ENCODE results near the gene KCNAB1. TPM values are rescaled to one million over a fixed set of nuclear protein-coding genes. Genes with fewer than 3 reads are reported as not detected.
"Not testable (repeated sequence)": the region's sequence is repeated elsewhere in the genome, so short reads cannot be mapped to it uniquely, and the experiment has no call there.

KCNAB1 gene
- not detected in 2 replicates for total RNA-seq (2014; rRNA removed; shearing (Covaris generic))

GRCh38 chr3:156120528-156121251, at the start of gene KCNAB1:
KCNAB1 (plus strand) TSS chr3:156120578.
- DNase-seq (ENCODE audit: low spot score) = no peak

DNA sequence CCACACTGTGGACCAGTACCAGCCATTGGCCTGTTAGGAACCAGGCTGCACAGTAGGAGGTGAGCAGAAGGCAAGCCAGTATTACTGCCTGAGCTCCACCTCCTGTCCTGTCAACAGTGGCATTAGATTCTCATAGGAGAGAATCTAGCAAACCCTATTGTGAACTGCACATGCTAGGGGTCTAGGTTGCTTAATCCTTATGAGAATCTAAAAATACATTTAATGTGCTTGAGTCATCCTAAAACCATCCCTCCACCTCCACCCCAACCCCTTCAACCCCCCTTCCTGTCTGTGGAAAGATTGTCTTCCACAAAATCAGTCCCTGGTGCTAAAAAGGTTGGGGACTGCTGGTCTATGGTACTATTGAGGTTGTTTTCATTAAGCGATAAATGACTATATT, 49.3 kb upstream of the KCNAB1 start:
- DNase-seq (ENCODE audit: low spot score) = no peak

GRCh38 chr3:156072950-156073657, 47.3 kb upstream of the KCNAB1 start:
- not testable (repeated sequence) for DNase-seq (ENCODE audit: low spot score)

DNA sequence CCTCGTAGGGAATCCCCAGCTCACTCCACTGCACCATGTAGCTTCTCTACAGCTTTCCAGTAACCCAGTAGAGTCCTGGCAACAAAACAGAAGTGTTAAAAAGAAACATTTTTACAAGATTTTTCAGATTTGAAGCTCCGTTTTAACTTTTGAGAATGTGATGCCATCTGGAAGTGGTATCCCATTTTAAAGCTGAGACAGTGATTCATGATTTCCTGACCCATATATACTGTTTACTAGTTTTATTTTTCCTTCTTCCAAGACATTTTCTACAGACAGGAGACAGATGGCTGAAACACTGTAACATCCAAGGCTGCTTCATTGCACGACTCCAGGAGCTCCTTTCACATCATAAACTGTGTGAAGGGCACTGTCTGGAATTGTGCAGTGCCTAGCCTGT, 30.3 kb upstream of the KCNAB1 start:
- DNase-seq (ENCODE audit: low spot score) = no peak

GRCh38 chr3:156093964-156094363, 26.4 kb upstream of the KCNAB1 start:
- no peak for DNase-seq (ENCODE audit: low spot score)

DNA sequence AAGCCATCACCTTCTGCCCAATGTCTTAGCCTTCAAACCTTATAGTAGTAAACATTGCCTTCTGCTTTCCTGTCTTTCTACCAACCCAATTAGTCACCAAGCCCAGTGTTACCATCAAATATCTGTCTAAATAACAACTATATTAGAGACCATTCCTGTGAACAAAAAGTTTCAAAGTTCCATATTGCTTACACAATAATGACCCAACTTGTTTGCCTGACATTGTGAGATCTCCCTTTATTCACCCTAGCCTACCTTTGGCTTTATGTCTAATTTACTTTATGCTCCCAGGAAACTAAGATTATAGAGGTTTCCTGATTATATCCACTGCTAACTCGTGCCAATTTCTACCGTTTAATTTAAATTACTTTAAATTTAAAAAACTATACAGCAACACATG, 26.0 kb upstream of the KCNAB1 start:
- no peak for DNase-seq (ENCODE audit: low spot score)

DNA sequence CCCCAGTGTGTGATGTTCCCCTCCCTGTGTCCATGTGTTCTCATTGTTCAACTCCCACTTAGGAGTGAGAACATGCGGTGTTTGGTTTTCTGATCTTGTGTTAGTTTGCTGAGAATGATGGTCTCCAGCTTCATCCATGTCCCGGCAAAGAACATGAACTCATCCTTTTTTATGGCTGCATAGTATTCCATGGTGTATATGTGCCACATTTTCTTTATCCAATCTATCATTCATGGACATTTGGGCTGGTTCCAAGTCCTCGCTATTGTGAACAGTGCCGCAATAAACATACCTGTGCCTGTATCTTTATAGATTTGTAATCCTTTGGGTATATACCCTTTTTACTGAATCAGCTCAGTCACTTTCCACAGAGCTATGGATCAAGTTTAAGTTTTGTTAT, 24.7 kb upstream of the KCNAB1 start:
- DNase-seq (ENCODE audit: low spot score) = not testable (repeated sequence)

- no peak for DNase-seq (ENCODE audit: low spot score)
Observed at GRCh38 chr3:156098437-156099035, 21.8 kb upstream of the KCNAB1 start.

DNA sequence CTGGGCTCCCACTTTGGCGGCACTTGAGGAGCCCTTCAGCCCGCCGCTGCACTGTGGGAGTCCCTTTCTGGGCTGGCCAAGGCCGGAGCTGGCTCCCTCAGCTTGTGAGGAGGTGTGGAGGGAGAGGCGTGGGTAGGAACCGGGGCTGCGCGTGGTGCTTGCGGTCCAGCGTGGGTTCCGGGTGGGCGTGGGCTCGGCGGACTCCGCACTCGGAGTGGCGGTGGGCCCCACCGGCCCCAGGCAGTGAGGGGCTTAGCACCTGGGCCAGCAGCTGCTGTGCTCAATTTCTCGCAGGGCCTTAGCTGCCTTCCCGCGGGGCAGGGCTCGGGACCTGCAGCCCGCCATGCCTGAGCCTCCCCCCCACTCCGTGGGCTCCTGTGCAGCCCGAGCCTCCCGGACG, 21.0 kb upstream of the KCNAB1 start:
- DNase-seq (ENCODE audit: low spot score) = not testable (repeated sequence)

DNA sequence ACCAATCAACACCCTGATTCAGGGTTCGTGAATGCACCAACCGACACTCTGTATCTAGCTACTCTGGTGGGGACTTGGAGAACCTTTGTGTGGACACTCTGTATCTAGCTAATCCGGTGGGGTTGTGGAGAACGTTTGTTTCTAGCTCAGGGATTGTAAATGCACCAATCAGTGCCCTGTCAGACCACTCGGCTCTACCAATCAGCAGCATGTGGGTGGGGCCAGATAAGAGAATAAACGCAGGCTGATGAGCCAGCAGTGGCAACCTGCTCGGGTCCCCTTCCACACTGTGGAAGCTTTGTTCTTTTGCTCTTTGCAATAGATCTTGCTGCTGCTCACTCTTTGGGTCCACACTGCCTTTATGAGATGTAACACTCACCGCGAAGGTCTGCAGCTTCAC, 20.4 kb upstream of the KCNAB1 start:
- DNase-seq (ENCODE audit: low spot score) = not testable (repeated sequence)

DNA sequence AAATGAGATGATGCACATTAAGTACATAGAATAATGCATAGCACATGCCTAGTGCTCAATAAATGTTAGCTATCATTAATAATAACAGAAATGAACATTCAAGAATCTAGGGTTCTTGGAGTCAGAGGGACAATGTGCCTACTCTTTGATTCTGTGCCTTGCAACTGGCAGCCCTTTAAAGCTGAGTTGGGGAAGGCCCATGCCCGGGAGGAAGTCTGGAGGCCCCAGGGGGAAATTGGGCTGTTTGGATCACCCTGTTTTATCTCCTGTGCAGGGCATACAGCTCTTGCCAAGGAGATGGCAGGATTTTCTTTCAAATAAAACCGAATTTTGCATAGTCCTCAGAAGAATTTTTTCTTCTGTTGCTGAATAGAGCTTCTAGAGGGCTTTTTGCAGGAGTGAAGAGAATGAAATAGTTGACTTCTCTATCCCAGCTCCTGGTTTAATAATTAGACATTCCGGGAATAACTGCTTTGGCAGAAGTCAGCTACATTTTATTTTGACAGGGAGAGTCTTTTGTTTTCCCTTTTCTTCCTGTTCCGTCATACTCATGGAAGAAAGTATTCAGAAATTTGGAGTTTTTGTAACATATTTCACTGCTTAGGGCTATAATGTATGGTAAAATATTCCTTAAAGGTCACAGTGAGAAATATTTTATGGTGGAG, 18.0 kb upstream of the KCNAB1 start:
- no peak for DNase-seq (ENCODE audit: low spot score)

DNA sequence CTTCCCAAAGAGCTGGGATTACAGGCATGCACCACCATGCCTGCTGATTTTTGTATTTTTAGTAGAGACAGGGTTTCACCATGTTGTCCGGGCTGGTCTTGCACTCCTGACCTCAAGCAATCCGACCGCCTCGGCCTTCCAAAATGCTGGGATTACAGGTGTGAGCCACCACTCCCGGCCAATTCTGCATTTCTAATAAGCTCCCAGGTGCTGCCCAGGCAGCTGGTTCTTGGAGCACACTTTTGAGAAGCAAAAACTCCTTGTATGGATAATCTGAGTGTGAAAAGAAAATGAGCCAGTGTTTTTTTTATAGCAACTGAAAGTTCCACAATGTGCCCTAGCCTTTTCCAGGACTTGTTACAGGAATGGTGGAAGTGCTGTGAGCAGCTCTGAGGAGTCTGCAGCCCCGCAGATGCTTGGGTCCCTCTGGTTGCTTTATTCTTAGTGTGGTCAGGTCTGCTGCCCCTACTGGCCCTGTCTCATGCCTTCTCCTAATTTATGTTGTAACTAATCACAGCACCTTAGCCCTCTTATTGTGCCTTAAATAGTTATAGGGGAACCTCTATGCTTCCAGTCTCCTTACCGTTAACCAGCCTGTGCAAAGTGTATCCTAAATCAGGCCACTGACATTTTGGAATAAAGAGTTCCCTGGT, 13.5 kb upstream of the KCNAB1 start:
- DNase-seq (ENCODE audit: low spot score) = peak; percentile 5

DNA sequence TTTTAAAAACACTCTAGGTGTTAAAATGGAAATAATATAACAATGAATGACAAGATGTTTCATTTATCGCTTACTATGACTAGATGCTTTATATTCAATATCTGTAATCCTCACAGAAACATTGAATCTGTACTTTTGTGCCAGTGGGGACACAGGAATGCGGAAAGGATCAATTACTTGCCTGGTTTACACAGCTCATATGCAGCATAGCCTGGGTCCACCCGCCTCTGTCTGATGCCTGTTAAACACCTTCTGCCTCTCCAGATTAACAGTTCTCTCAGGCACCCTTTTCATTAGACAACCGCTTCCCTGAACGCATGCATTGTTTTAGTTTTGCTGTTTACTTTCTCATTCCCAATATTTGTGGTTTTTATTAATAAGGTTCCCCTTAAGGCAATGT, 12.9 kb upstream of the KCNAB1 start:
- no peak for DNase-seq (ENCODE audit: low spot score)

- no peak for DNase-seq (ENCODE audit: low spot score)
Observed at GRCh38 chr3:156108616-156109015, 11.8 kb upstream of the KCNAB1 start.

DNA sequence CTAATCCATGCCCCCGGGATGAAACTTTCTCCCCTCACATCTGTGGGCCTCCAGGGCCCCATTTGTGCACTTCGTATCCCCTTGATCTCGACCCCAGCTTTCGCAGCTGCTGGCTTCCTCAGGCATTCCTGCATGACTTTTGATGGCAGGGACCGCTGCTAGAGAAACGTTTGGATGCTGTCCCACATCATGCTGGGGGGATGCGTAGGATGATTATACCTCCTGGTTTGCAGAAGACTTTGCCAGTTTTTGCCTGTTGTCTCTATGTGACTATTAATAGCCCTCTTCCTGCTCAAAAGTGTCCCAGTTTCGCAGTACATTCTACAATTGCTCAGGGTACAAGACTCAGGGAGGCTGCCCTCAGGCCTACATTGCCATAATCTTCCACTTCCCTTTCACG, 10.4 kb upstream of the KCNAB1 start:
- DNase-seq (ENCODE audit: low spot score) = no peak

- DNase-seq (ENCODE audit: low spot score) = no peak
Observed at GRCh38 chr3:156126467-156126866, 6.1 kb downstream of the KCNAB1 start.

- no peak for DNase-seq (ENCODE audit: low spot score)
Observed at GRCh38 chr3:156131241-156131640, 10.9 kb downstream of the KCNAB1 start.

GRCh38 chr3:156131799-156132198, 11.4 kb downstream of the KCNAB1 start:
- DNase-seq (ENCODE audit: low spot score) = no peak

- no peak for DNase-seq (ENCODE audit: low spot score)
Observed at GRCh38 chr3:156132313-156132712, 11.9 kb downstream of the KCNAB1 start.

DNA sequence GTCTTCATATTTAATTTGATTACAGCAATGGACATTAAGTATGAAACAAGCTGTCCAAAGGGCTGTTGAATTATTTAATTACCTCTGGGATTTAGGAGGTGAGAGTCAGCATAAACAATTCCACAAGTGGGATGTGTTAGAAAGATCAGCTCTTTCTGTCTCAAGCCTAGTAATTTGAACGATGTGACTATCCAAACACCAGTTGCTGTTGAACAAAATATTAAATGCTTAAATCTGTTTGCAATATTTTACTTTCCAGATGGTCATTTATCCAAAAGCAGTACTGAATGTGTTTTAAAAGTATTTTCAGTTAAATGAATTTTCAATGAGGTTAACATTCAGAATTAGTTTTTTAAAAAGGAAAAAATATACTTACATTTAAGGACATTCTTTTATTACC, 12.7 kb downstream of the KCNAB1 start:
- no peak for DNase-seq (ENCODE audit: low spot score)

GRCh38 chr3:156135921-156136638, 15.7 kb downstream of the KCNAB1 start:
- no peak for DNase-seq (ENCODE audit: low spot score)
